ENCODE measurements around the gene HECTD1.
"Not testable (repeated sequence)": the region's sequence is repeated elsewhere in the genome, so short reads cannot be mapped to it uniquely, and the experiment has no call there.

The HECTD1 gene

GRCh38 chr14:31194661-31195060 is 12.9 kb downstream of the HECTD1 start:
- Histone ChIP-seq H3K79me2 (peaks cover 77% of the 10 kb centered on the region), H3K4me2 (ENCODE audit: low read length) (no peak overlapping the region), H3K9me3 (ENCODE audit: control insufficient read depth, low read length) (no peaks in the 10 kb centered on the region), H3K4me3 (ENCODE audit: low read depth, low read length) (no peak overlapping the region), H3K27ac (no peak overlapping the region), H3K27me3 (ENCODE audit: control insufficient read depth, insufficient read depth, low read length) (no peaks in the 10 kb centered on the region), H3K9ac (no peak overlapping the region), H2AFZ (no peak overlapping the region), H3K4me1 (peaks cover 5% of the 10 kb centered on the region), H3K36me3 (ENCODE audit: control insufficient read depth, insufficient read depth, low read length) (no peaks in the 10 kb centered on the region)
- no peak for TF ChIP-seq CTCF (IDR thresholded peaks at IDR 0.05)

GRCh38 chr14:31194095-31194494 is 13.5 kb downstream of the HECTD1 start:
- peaks cover 77% of the 10 kb centered on the region for H3K79me2 ChIP-seq
- no peak overlapping the region for H2AFZ ChIP-seq
- H3K27me3 ChIP-seq (ENCODE audit: control insufficient read depth, insufficient read depth, low read length), result no peaks in the 10 kb centered on the region
- no peak overlapping the region for H3K9ac ChIP-seq
- H3K4me1 ChIP-seq, result peaks cover 5% of the 10 kb centered on the region
- no peak overlapping the region for H3K4me2 ChIP-seq (ENCODE audit: low read length)
- H3K4me3 ChIP-seq (ENCODE audit: low read depth, low read length), result no peak overlapping the region
- no peak overlapping the region for H3K27ac ChIP-seq
- TF ChIP-seq CTCF (IDR thresholded peaks at IDR 0.05), result no peak
- no peaks in the 10 kb centered on the region for H3K9me3 ChIP-seq (ENCODE audit: control insufficient read depth, low read length)
- H3K36me3 ChIP-seq (ENCODE audit: control insufficient read depth, insufficient read depth, low read length), result no peaks in the 10 kb centered on the region

- H3K27ac ChIP-seq; H3K9ac ChIP-seq; H3K9me3 ChIP-seq (ENCODE audit: control insufficient read depth, low read length); H2AFZ ChIP-seq; H3K36me3 ChIP-seq (ENCODE audit: control insufficient read depth, insufficient read depth, low read length); H3K27me3 ChIP-seq (ENCODE audit: control insufficient read depth, insufficient read depth, low read length); H3K4me2 ChIP-seq (ENCODE audit: low read length); H3K4me3 ChIP-seq (ENCODE audit: low read depth, low read length); H3K4me1 ChIP-seq: not testable (repeated sequence)
- peaks cover 74% of the 10 kb centered on the region for H3K79me2 ChIP-seq
Observed at GRCh38 chr14:31192544-31192943, 15.0 kb downstream of the HECTD1 start.

GRCh38 chr14:31190717-31191263 is 16.8 kb downstream of the HECTD1 start:
- no peak overlapping the region for H3K4me2 ChIP-seq (ENCODE audit: low read length)
- no peak for TF ChIP-seq CTCF (IDR thresholded peaks at IDR 0.05)

GRCh38 chr14:31190219-31190603 is 17.4 kb downstream of the HECTD1 start:
- Histone ChIP-seq H2AFZ (no peak overlapping the region), H3K79me2 (peaks cover 70% of the 10 kb centered on the region), H3K4me3 (ENCODE audit: low read depth, low read length) (no peak overlapping the region), H3K4me1 (peaks cover 2% of the 10 kb centered on the region), H3K9me3 (ENCODE audit: control insufficient read depth, low read length) (no peaks in the 10 kb centered on the region), H3K36me3 (ENCODE audit: control insufficient read depth, insufficient read depth, low read length) (no peaks in the 10 kb centered on the region), H3K27me3 (ENCODE audit: control insufficient read depth, insufficient read depth, low read length) (no peaks in the 10 kb centered on the region), H3K9ac (no peak overlapping the region), H3K4me2 (ENCODE audit: low read length) (no peak overlapping the region), H3K27ac (no peak overlapping the region)
- no peak for TF ChIP-seq CTCF (IDR thresholded peaks at IDR 0.05)

More at GRCh38 chr14:31190717-31191263, 16.8 kb downstream of the HECTD1 start:
- Histone ChIP-seq H3K9ac (no peak overlapping the region), H3K79me2 (peaks cover 69% of the 10 kb centered on the region), H2AFZ (no peak overlapping the region), H3K27ac (no peak overlapping the region), H3K4me1 (peaks cover 2% of the 10 kb centered on the region), H3K9me3 (ENCODE audit: control insufficient read depth, low read length) (no peaks in the 10 kb centered on the region), H3K27me3 (ENCODE audit: control insufficient read depth, insufficient read depth, low read length) (no peaks in the 10 kb centered on the region), H3K4me3 (ENCODE audit: low read depth, low read length) (no peak overlapping the region), H3K36me3 (ENCODE audit: control insufficient read depth, insufficient read depth, low read length) (no peaks in the 10 kb centered on the region)
